AG08396 (cell line): ENCODE results near the gene SYT14.
"Not testable (repeated sequence)": the region's sequence is repeated elsewhere in the genome, so short reads cannot be mapped to it uniquely, and the experiment has no call there.

Source experiments
- DNase-seq: peaks from one replicate; pipeline ENCODE4 v3.0.0; 2012; ENCODE audit warnings: low spot score, mixed read lengths

The SYT14 gene

GRCh38 chr1:209937996-209938959 lies at the start of gene SYT14:
Gene SYT14, plus strand, starts transcription at chr1:209938217. Its CDS starts 48 bp downstream, at chr1:209938265.
- peak; percentile 88 for DNase-seq

GRCh38 chr1:209888291-209889076 lies 49.5 kb upstream of the SYT14 start:
- DNase-seq: not testable (repeated sequence)

GRCh38 chr1:209889077-209889418 lies 49.0 kb upstream of the SYT14 start:
- DNase-seq: no peak

GRCh38 chr1:209890641-209891330 lies 47.2 kb upstream of the SYT14 start:
- no peak for DNase-seq

GRCh38 chr1:209893751-209894150 lies 44.3 kb upstream of the SYT14 start:
- DNase-seq: no peak

- DNase-seq: peak; percentile 47
Measured at GRCh38 chr1:209895709-209896108, 42.3 kb upstream of the SYT14 start.

GRCh38 chr1:209896346-209896745 lies 41.7 kb upstream of the SYT14 start:
- DNase-seq: no peak

- not testable (repeated sequence) for DNase-seq
Measured at GRCh38 chr1:209898271-209898670, 39.7 kb upstream of the SYT14 start.

GRCh38 chr1:209898851-209899250 lies 39.2 kb upstream of the SYT14 start:
- not testable (repeated sequence) for DNase-seq

- no peak for DNase-seq
Measured at GRCh38 chr1:209899948-209900347, 38.1 kb upstream of the SYT14 start.

GRCh38 chr1:209900734-209901133 lies 37.3 kb upstream of the SYT14 start:
- peak; percentile 70 for DNase-seq

GRCh38 chr1:209901211-209901610 lies 36.8 kb upstream of the SYT14 start:
- DNase-seq: no peak

GRCh38 chr1:209904774-209905173 lies 33.2 kb upstream of the SYT14 start:
- not testable (repeated sequence) for DNase-seq

GRCh38 chr1:209911746-209912145 lies 26.3 kb upstream of the SYT14 start:
- no peak for DNase-seq

GRCh38 chr1:209912306-209912705 lies 25.7 kb upstream of the SYT14 start:
- DNase-seq: no peak

GRCh38 chr1:209919637-209920036 lies 18.4 kb upstream of the SYT14 start:
- DNase-seq: not testable (repeated sequence)

- no peak for DNase-seq
Measured at GRCh38 chr1:209920844-209921243, 17.2 kb upstream of the SYT14 start.

GRCh38 chr1:209924390-209924789 lies 13.6 kb upstream of the SYT14 start:
- no peak for DNase-seq

GRCh38 chr1:209926045-209926444 lies 12.0 kb upstream of the SYT14 start:
- peak; percentile 61 for DNase-seq

GRCh38 chr1:209927466-209927865 lies 10.6 kb upstream of the SYT14 start:
- DNase-seq: no peak

- DNase-seq: no peak
Measured at GRCh38 chr1:209929751-209930150, 8.3 kb upstream of the SYT14 start.

- no peak for DNase-seq
Measured at GRCh38 chr1:209931141-209931540, 6.9 kb upstream of the SYT14 start.
